Subcutaneous adipose tissue (tissue), 4 donors: Measurements from ENCODE around the gene USP13. TPM values are rescaled to one million over a fixed set of nuclear protein-coding genes. Genes with fewer than 3 reads are reported as not detected.

Source experiments
- CTCF ChIP-seq: fragments of 450-650 bp; IDR thresholded peaks from one replicate; pipeline ENCODE4 v1.5.1; 2016; ENCODE audit warnings: low read depth, mild to moderate bottlenecking, control low read depth, antibody characterized with exemption, moderate library complexity
- total RNA-seq, 4 donors: library from RNA; depleted of rRNA; stranded (reverse); fragments of >200 nt; gene quantifications; one replicate each; pipeline ENCODE4 v1.1.0, GENCODE V29; 2016

USP13 gene
- 10 to 100 TPM in 3 of 4 donors, 1 to 10 TPM in 1; 9.9 to 59.0 (median 15.5) TPM for total RNA-seq

GRCh38 chr3:179652447-179653095 is at the start of gene USP13:
USP13 (plus strand) TSS chr3:179653040; CDS start chr3:179653226, 186 bp downstream.
- TF ChIP-seq CTCF, result no peak

- TF ChIP-seq CTCF, result no peak
Observed at GRCh38 chr3:179603321-179603720, 49.5 kb upstream of the USP13 start.

GRCh38 chr3:179603831-179604230 is 49.0 kb upstream of the USP13 start:
- no peak for TF ChIP-seq CTCF

- TF ChIP-seq CTCF, result no peak
Observed at GRCh38 chr3:179604321-179605078, 48.3 kb upstream of the USP13 start, which contains the start of the genes MRPL47 and NDUFB5. MRPL47 (minus strand) TSS chr3:179604638; CDS start chr3:179604624, 14 bp downstream. NDUFB5 (plus strand) TSS chr3:179604794; CDS start chr3:179604816, 22 bp downstream.

GRCh38 chr3:179606534-179607085 is 46.2 kb upstream of the USP13 start:
- TF ChIP-seq CTCF, result no peak

- TF ChIP-seq CTCF, result no peak
Observed at GRCh38 chr3:179608931-179609720, 43.7 kb upstream of the USP13 start.
